Fibroblast of peridontal ligament (primary cell): Measurements from ENCODE around the gene MARCHF4.
"Not testable (repeated sequence)": the region's sequence is repeated elsewhere in the genome, so short reads cannot be mapped to it uniquely, and the experiment has no call there.

Experiments
- DNase-seq: peaks from one replicate; pipeline ENCODE4 v3.0.0-alpha.2; 2010; ENCODE audit errors: extremely low read depth

Gene MARCHF4

GRCh38 chr2:216391401-216391800, 19.1 kb upstream of the MARCHF4 start:
- DNase-seq, result no peak

- DNase-seq, result peak; percentile 55
Observed at GRCh38 chr2:216389570-216389969, 17.3 kb upstream of the MARCHF4 start.

GRCh38 chr2:216388046-216388884, 16.0 kb upstream of the MARCHF4 start:
- DNase-seq, result no peak

GRCh38 chr2:216387262-216387661, 15.0 kb upstream of the MARCHF4 start:
- DNase-seq, result no peak

GRCh38 chr2:216385478-216385877, 13.2 kb upstream of the MARCHF4 start:
- no peak for DNase-seq

GRCh38 chr2:216384409-216384808, 12.1 kb upstream of the MARCHF4 start:
- DNase-seq, result not testable (repeated sequence)

- no peak for DNase-seq
Observed at GRCh38 chr2:216379977-216380376, 7.7 kb upstream of the MARCHF4 start.

- DNase-seq, result no peak
Observed at GRCh38 chr2:216375286-216375685, 3.0 kb upstream of the MARCHF4 start.

- DNase-seq, result no peak
Observed at GRCh38 chr2:216373896-216374295, 1.6 kb upstream of the MARCHF4 start.

- DNase-seq, result peak; percentile 82
Observed at GRCh38 chr2:216372761-216373291, 543 bp upstream of the MARCHF4 start.

- DNase-seq, result no peak
Observed at GRCh38 chr2:216370961-216371712, 1.1 kb downstream of the MARCHF4 start.

GRCh38 chr2:216369821-216370220, 2.5 kb downstream of the MARCHF4 start:
- no peak for DNase-seq

GRCh38 chr2:216366777-216367471, 5.4 kb downstream of the MARCHF4 start:
- no peak for DNase-seq

GRCh38 chr2:216365518-216365917, 6.8 kb downstream of the MARCHF4 start:
- DNase-seq, result no peak

GRCh38 chr2:216363221-216363620, 9.1 kb downstream of the MARCHF4 start:
- no peak for DNase-seq

- DNase-seq, result peak; percentile 66
Observed at GRCh38 chr2:216362730-216363129, 9.6 kb downstream of the MARCHF4 start.

- DNase-seq, result no peak
Observed at GRCh38 chr2:216355711-216356110, 16.6 kb downstream of the MARCHF4 start.

GRCh38 chr2:216354306-216354705, 18.0 kb downstream of the MARCHF4 start:
- DNase-seq, result no peak

- no peak for DNase-seq
Observed at GRCh38 chr2:216352653-216353270, 19.5 kb downstream of the MARCHF4 start.

- DNase-seq, result no peak
Observed at GRCh38 chr2:216351172-216351925, 20.9 kb downstream of the MARCHF4 start.

GRCh38 chr2:216350214-216350791, 22.0 kb downstream of the MARCHF4 start:
- peak; percentile 57 for DNase-seq
